KOPT-K1 (cell line): ENCODE measurements around the gene CYP3A4.
"Not testable (repeated sequence)": the region's sequence is repeated elsewhere in the genome, so short reads cannot be mapped to it uniquely, and the experiment has no call there.

ENCODE experiments used
- H3K27ac ChIP-seq: fragments of 200-600 bp; sonication (generic); 2 replicates; pipeline ENCODE4 v1.5.1; 2016; ENCODE audit warnings: antibody characterized with exemption, mild to moderate bottlenecking, low read depth, low read length; ENCODE audit not compliant: poor library complexity, severe bottlenecking
- H3K36me3 ChIP-seq: fragments of 200-600 bp; sonication (generic); 2 replicates; pipeline ENCODE4 v1.5.1; 2017; ENCODE audit warnings: antibody characterized with exemption, mild to moderate bottlenecking, low read length, moderate library complexity; ENCODE audit not compliant: insufficient read depth
- H3K9me3 ChIP-seq: fragments of 200-600 bp; sonication (generic); 2 replicates; pipeline ENCODE4 v1.5.1; 2017; ENCODE audit warnings: antibody characterized with exemption, low read length, mild to moderate bottlenecking; ENCODE audit not compliant: insufficient read depth, poor library complexity, severe bottlenecking

The CYP3A4 gene

DNA sequence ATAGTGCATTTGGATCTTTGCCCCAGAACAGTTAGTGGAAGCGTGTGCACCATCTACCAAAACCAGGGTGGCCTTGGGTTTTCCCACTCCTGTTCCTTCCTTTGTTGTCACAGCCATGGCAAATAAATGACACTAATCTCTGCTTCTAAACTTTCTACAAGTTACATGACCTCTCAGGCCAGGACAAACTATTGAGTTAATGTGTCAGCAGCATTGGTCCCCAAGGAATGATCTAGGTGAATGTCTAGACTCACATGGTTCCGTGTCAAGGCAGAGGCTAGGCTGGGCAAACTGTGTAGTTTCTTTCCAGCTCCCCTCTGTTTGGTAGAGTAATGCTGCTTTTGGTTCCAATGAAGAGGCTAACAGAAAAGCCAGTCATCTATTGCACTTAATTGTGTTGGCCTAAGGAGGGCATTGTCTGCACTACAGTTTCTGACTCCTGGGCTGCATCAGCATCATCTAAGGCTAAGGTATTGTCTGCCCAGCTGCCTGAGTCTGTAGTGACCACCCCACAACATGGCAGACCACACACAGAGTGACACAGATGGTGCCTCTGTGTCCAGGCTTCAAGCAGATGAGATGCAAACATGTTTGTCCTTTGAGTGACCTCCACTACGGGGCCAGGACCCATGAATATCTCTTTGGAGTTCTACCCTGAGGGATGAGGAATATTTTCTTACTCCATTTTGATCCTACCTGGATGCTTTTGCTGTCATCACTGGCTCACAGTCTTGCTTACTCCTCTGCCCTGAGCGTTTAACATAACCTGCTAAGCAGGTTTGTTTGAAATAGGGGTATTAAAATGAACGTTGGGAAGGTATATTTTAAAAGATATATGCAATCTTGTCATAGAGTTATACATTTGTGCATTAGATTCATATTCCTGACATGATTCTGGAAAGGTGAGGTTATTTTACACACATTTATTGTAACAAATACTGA, 1.7 kb downstream of the CYP3A4 start:
- no peak overlapping the region for H3K27ac ChIP-seq
- peaks cover 7% of the 10 kb centered on the region for H3K9me3 ChIP-seq
- no peaks in the 10 kb centered on the region for H3K36me3 ChIP-seq

DNA sequence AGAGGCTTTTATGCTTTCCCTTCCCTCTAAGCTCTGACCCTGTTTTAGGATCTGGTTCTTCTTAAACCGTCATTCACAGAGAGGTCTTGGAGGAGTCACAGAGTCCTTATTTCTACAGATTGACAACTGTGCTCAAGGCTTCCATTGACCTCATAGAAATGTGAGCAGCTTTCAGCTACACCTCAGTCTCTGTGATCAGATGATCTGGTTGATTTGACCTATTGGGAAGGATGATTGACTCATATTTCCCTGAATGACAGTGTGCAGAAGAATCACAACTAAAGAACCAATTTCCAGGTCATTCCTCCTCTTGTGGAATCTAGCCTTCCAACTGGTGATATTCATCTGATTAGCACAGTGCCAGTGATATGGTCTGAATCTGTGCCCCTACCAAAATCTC, 3.4 kb downstream of the CYP3A4 start:
- Histone ChIP-seq H3K27ac (no peak overlapping the region), H3K36me3 (no peaks in the 10 kb centered on the region), H3K9me3 (peaks cover 7% of the 10 kb centered on the region)

DNA sequence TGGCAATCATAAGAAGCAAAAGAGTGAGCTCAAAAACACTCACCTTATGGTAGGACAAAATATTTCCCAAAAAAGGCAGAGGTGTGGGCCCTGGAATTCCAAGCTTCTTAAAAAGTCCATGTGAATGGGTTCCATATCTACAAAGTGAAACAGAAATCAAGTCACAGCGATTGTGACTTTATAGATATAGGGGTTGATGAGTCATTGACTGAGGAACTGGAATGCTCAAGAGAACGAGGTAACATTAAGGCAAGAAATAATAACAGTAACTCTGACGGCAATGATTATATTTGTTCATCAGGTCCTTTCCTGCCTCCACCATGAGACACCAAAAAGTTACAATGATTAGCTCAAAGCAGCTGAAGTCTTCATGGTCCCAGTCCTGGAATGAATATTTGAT, 4.0 kb downstream of the CYP3A4 start:
- H3K9me3 ChIP-seq: peaks cover 7% of the 10 kb centered on the region
- H3K36me3 ChIP-seq: no peaks in the 10 kb centered on the region
- H3K27ac ChIP-seq: no peak overlapping the region

DNA sequence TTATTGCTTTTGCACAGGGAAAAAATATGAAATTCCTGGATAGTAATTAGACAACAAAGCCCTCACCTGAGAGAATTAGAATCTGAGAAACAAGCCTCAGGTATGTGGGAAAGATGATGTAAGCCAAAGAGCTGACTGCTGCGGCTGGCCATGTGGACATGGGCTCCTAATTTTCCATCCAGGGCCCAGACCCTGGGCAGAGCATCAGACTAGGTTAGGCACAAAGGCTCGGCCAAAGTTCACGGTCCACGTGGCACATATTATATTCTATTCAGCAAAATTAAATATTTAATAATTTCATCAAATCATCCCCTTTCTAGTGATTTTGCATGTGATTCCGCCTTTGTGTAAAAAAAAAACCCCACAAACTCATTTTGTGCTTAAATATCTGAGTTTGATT, 5.1 kb downstream of the CYP3A4 start:
- Histone ChIP-seq H3K9me3 (peaks cover 7% of the 10 kb centered on the region), H3K36me3 (no peaks in the 10 kb centered on the region), H3K27ac (no peak overlapping the region)

DNA sequence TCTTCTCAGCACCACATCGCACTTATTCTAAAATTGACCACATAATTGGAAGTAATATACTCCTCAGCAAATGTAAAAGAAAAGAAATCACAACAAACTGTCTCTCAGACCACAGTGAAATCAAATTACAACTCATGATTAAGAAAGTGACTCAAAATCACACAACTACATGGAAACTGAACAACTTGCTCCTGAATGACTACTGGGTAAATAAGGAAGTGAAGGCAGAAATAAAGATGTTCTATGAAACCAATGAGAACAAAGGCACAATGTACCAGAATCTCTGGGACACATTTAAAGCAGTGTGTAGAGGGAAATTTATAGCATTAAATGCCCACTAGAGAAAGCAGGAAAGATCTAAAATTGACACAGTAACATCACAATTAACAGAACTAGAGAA, 10.6 kb downstream of the CYP3A4 start:
- H3K36me3 ChIP-seq, H3K9me3 ChIP-seq, H3K27ac ChIP-seq: not testable (repeated sequence)

DNA sequence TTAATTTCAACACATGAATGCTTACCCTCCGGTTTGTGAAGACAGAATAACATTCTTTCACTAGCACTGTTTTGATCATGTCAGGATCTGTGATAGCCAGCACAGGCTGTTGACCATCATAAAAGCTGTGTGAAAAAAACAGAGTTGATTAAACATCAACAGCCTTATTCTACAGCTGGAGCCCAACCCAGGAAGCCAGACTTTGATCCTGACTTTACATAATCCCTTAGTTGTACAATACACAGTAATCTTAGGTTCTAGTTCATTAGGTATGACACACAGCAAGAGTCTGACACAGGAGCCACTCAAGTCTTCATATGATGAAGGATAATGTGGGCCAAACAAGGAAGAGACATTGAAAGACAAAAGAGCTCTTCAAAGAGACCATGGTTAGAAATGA, 11.4 kb downstream of the CYP3A4 start:
- H3K9me3 ChIP-seq: no peaks in the 10 kb centered on the region
- no peaks in the 10 kb centered on the region for H3K36me3 ChIP-seq
- H3K27ac ChIP-seq: no peak overlapping the region

DNA sequence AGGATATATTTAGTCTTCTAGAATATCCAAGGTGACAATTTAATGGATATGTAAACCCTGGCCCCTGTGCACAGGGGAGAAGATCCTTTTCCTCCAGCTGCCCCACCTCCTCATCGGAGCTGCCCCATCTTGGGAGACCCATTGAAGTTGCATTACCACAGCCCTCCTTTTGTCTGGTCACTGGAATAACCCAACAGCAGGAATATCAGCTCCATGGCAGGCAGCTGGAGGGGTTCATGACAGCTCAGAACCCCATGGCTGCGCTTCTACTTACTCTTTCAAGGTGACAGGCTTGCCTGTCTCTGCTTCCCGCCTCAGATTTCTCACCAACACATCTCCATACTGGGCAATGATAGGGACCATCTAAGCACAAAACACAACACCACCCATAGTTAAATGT, 14.5 kb downstream of the CYP3A4 start:
- not testable (repeated sequence) for H3K27ac ChIP-seq, H3K36me3 ChIP-seq, H3K9me3 ChIP-seq

DNA sequence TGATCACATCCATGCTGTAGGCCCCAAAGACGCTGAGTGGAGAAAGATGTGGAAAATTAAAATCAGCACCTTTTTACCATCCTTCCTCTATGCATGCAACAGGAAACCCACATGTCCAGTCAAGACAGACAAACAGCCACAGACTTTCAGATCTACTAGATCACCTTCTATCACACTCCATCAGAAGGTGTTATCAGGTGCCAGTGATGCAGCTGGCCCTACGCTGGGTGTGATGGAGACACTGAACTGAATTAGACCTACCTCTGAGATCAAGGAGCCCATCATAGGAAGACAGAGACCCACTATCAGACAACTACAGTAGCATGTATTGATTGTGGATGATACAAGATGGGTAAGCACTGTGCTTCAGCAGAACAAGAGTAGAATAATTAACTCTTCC, 15.5 kb downstream of the CYP3A4 start:
- no peaks in the 10 kb centered on the region for H3K9me3 ChIP-seq
- H3K27ac ChIP-seq: no peak overlapping the region
- H3K36me3 ChIP-seq: no peaks in the 10 kb centered on the region

DNA sequence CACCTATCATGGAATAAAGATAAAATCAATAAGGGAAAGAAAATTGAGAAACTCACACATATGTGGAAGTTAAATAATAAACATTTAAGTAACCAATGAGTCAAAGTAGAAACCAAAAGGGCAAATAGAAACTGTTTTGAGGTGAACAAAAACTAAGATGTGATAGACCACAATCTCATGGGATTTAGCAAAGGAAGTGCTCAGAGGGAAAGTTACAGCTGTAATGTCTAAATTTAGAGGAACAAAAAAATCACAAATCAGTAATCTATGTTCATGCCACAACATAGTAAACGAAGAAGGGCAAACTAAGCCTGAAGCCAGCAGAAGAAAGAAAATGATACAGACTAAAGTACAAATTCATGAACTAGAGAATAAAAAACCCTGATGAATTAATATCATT, 16.3 kb downstream of the CYP3A4 start:
- Histone ChIP-seq H3K36me3 (no peaks in the 10 kb centered on the region), H3K27ac (no peak overlapping the region), H3K9me3 (no peaks in the 10 kb centered on the region)

DNA sequence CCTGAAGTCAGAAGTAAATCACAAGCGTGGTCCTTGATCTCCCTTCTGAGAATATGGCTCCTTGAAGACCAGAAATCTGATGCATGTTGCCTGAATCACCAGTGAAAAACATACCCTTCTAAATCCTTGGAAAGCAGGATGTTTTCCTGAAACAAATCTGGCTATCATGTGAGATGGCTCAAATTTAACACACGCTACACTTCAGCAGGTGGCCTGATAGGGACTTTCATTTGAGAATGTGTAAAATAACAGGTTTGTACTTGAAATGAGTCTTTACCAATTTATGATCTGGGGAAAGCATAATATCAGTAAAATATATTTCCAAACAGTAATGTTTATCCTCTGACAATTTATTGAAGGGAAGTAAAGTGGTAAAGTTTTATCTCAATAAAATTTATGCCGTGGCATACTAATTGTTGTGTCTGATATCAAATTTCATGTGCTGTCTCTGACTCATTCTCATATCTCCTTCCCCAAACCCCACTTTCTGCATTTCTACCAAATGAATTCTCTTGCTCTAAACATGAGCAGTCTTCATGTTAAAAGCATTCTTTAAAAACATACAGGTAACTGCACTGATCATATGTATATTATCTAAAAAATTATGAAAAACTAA, 17.4 kb downstream of the CYP3A4 start:
- Histone ChIP-seq H3K27ac (no peak overlapping the region), H3K9me3 (no peaks in the 10 kb centered on the region), H3K36me3 (no peaks in the 10 kb centered on the region)

DNA sequence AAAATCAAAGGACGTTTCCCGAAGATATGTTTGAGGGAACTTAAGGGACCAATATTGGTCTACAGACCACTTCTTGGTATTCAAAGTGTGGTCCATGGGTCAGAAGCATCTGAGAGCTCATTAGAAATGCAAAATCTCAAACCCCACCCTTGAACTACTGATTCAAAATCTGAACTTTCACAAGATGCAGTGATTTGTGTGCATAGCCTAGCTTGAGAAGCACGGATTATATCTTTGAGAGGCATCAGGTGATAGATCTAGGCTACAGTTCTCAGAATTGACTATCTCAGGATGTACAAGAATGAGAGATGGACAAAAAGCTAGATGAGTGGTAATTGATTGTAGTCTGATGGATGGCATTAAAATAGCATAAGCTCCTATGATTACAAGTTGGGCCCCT, 19.5 kb downstream of the CYP3A4 start:
- H3K36me3 ChIP-seq: no peaks in the 10 kb centered on the region
- no peaks in the 10 kb centered on the region for H3K9me3 ChIP-seq
- no peak overlapping the region for H3K27ac ChIP-seq

DNA sequence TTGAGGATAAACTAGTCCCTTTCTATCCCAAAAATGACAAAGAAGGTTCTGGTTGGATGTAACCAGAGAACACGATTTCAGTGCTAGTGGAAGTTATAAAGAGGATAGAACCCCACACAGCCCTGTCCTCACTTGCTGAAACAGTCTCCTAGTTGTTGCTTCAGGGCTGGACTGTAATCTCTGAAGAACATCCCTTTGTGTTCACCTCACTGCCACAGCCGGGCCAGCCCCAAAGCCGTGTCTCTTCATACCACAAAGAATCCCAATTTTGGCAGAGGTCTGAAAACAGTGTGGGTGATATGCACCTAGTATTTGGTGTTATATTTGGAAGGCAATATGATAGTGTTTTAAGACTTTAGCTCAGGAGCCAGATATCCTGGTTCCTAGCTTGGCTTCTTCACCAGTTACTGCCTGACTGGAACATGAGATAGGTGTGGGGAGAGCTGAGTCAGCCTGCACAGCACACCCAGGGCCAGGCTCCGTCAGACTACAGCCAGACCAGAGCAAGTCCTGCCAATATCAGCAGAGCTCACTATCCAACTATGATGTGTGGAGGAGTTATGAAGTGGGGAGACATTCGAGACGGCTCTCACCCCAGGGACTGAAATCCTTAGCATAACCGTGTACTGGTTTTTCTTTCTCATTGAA, 21.2 kb downstream of the CYP3A4 start:
- H3K36me3 ChIP-seq: no peaks in the 10 kb centered on the region
- no peak overlapping the region for H3K27ac ChIP-seq
- no peaks in the 10 kb centered on the region for H3K9me3 ChIP-seq

DNA sequence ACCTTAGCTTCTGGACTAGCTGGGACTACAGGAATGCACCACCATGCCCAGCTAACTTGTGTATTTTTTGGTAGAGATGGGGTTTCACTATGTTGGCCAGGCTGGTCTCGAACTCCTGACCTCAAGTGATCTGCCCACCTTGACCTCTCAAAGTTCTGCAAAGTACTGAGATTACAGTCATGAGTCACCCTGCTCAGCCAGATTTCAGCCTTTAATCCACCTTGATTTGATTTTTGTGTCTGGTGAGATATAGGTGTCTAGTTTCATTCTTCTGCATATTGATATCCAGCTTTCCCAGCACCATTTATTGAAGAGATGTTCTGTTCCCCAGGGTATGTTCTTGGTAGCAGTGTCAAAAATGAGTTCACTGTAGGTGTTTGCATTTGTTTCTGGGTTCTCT, 28.9 kb downstream of the CYP3A4 start:
- Histone ChIP-seq H3K9me3 (no peaks in the 10 kb centered on the region), H3K27ac (no peak overlapping the region), H3K36me3 (no peaks in the 10 kb centered on the region)

DNA sequence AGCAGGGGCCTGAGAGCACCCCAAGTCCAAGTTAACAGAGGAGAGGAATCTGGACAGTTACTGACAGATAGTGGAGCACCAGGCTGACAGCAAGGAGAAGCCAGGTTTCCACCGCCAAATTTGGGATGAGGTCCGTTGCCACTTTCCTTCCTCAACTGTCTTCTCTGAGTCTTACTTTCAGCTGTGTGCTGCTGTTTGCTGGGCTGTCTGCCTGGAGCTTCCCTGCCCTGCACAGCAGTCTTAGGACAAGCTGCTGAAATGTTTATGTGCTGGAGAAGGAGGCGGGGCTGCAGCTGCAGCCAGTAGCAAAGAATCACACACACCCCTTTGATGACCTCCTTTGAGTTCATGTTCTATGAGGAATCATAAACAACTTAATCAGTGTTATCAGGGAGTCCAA, 31.6 kb downstream of the CYP3A4 start:
- H3K36me3 ChIP-seq: no peaks in the 10 kb centered on the region
- H3K9me3 ChIP-seq: no peaks in the 10 kb centered on the region
- no peak overlapping the region for H3K27ac ChIP-seq

DNA sequence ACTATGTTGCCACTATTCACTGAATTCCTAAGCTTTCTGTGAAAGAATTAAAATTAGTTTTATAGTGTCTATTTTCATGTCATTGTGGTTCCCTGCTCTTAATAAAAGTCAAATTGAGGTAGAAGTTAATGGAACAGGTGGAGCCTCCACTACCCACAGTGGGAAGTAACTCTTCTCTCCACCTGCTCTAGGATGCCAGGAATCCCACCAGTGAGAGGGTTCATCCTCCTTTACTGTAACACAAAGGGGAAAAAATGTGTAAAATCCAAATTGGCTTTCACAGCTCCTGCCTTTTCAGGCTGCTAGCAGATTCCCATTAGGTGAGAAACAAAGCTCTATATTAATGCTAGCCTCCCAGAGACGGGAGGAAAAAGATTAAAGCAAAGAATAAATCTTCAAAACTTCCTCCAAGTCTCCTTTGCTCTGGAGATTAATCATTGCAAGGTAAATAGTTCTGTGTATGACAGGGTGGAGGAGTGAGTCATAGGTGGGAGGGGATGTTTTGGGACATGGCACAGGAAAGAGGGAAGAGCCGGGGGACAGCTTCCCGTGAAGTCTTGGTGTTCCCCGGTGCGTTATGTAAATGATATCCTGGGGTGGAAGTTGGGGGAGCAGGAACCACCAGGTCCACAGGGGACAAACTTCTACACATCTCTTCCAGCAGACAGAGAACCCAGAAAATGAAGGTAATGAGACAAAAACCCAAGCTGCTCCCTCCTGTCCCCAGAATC, 32.5 kb downstream of the CYP3A4 start:
- H3K9me3 ChIP-seq, H3K27ac ChIP-seq, H3K36me3 ChIP-seq: not testable (repeated sequence)
